ENCODE results near the gene THAP4.

THAP4 gene

GRCh38 chr2:241637795-241638660 lies 1.1 kb upstream of the THAP4 start:
- no peak for DNase-seq

GRCh38 chr2:241636182-241637017 lies 558 bp downstream of the THAP4 start:
- no peak for DNase-seq

- DNase-seq: no peak
Measured at GRCh38 chr2:241635756-241636155, 1.2 kb downstream of the THAP4 start.

DNA sequence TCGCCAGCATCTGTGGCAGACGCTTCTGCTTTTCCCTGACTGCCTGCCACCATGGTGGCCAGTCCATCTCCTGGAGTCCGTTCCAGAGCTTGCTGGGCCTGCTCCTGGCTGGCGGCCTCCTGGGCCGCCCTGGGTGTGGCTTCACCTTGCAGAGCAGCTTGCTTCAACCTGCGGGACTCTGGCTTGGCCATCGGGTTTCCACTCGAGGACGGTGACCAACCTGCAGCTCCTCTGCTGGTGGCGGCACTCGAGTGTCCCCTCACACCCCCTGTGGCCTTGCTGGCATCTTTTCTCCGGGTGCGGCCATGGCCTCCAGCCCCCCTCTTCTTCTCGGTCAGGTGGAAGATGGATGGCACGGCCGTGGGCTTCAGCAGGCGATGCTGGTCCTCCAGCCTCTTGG lies 3.4 kb downstream of the THAP4 start:
- no peak for DNase-seq

GRCh38 chr2:241632478-241633325 lies 4.3 kb downstream of the THAP4 start:
- no peak for DNase-seq

DNA sequence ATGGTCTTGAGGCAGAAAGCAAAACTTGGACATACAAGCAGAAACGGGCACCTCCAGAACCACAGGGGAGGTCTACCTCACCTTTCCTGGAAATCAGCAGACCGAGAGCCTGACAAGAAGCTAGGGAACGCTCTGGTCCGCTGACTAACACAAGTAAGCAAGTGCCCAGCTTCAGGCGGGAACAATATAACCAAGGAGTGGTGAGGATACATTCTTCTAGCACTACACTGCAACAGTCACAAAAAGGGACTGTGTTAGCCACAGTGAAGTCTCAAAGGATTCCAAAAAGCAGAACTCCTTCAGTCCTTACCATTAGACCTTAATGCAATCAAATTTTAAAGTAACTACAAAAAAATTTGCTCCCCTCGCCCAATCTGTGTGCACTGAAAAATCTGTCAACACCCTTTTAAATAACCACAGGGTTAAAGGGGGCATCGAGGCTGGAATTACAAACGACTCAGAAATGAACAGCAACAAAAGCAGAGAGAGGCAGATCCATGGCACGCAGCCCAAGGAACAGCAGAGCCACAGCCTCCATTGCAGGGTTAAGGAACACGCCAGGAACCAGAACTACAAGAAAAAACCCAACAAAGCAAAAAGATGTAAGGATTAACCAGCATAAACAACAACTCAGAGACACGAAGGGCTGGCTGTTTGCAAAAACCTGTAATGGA lies 7.1 kb downstream of the THAP4 start:
- DNase-seq: no peak

DNA sequence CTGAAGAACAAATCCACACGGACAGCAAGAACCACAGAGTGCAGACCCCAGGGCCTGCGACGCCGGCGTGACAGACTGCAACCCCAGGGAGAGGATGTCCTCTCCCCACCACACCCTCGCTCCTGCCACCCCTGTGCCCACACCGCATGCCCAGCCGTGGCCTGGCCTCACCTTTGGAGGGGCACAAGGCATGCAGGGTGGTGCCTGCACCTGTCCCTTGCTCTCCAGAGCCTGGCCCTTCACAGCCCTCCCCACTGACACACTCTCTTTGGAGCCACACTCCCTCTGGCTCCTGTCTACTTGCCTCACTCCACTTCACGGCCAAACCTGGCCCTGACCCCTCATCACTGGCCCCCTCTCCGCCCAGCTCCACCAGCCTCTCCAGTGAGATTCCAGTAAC lies 9.3 kb downstream of the THAP4 start:
- no peak for DNase-seq

- DNase-seq: no peak
Measured at GRCh38 chr2:241620419-241620769, 16.6 kb downstream of the THAP4 start.

- DNase-seq: no peak
Measured at GRCh38 chr2:241619597-241620418, 17.1 kb downstream of the THAP4 start.

DNA sequence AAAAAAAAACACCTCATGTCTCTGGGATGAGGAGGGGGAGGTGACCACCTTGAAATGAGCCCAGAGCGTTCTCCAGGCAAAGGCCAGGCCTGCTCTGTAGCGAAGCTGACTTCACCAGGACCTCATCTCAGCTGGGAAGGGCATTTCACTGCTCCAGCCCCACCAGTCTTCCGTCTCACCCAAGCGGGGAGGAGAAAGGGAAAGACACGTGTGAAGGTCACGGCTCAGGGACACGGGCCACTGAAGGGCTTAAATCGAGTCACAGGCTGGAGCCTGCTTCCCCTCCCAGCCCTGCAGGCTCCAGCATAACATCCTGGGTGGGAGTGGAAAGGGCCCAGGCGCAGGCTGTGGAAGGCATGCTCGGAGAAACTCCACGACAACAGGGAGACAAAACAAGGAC lies 18.1 kb downstream of the THAP4 start:
- DNase-seq: no peak

GRCh38 chr2:241618296-241618805 lies 18.6 kb downstream of the THAP4 start:
- no peak for DNase-seq

GRCh38 chr2:241617431-241618154 lies 19.4 kb downstream of the THAP4 start:
- DNase-seq: no peak

- no peak for DNase-seq
Measured at GRCh38 chr2:241616168-241617125, 20.5 kb downstream of the THAP4 start.

GRCh38 chr2:241615522-241616052 lies 21.4 kb downstream of the THAP4 start:
- no peak for DNase-seq

DNA sequence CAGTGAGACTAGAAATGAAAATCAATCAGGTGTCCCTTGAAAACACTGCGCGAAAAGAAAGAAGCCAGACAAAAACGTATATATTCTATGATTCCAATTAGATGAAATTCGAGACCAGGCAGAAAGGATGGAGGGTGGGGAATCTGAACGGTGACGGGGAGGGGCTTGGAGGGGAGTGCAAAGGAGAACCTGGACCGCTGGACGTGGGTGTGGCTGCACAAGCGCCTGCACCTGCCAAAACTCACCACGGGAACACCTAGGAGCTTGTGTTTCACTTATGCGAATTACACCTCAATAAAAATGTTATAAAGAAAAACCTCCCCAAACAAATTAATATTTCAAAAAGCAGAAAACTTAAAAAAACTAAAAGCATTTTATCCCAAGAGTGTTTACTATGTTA lies 21.9 kb downstream of the THAP4 start:
- DNase-seq: no peak

GRCh38 chr2:241613017-241613780 lies 23.8 kb downstream of the THAP4 start:
- DNase-seq: peak; percentile 29

DNA sequence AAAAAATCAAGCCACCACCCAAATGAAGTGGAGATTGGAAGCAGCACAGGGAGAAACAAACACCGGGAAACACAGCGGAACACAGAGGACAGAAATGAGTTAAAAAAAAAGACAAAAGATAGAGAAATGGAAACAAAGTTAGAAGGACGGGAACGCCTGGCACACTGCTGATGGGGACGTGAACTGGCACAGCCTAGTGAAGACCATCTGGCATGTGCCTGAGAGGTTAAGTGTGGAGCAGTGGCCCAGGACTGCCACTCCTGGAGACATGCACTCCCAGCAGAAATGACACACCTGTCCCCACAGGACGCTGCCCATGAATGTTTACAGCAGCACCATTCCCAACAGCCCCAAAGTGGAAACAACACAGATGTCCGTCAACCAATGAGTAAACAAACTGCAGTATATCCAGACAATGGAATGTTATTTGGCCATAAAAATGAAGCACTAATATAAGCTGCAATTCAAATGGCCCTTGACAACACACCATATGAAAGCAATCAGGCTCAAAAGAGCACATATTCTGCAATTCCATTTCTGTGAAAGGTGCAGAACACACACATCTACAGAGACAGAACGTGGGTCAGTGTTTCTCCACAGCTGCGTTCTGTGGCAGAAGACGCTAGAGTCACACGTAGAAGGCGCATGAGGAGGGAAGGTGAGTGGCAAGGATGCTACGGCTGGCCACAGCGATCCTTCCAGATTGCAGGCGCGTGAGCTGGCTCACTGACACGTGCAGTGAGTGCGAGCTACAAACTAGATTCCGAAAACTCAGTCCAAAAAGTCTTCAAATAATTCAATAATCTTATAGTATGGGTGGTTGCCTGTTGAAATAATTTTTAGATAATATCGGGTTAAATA lies 24.6 kb downstream of the THAP4 start:
- no peak for DNase-seq
